HG02870 (cell line): ENCODE measurements around the gene PEX1.
A peak's percentile ranks its signal among the peaks of the same experiment; 100 is the strongest.
"Not testable (repeated sequence)": the region's sequence is repeated elsewhere in the genome, so short reads cannot be mapped to it uniquely, and the experiment has no call there.

Source experiments
- ATAC-seq: cut with Tn5 transposase; IDR thresholded peaks from one replicate; pipeline ENCODE4 v1.9.1; 2021; ENCODE audit warnings: mild to moderate bottlenecking, moderate library complexity; ENCODE audit not compliant: unreplicated experiment

PEX1 gene

DNA sequence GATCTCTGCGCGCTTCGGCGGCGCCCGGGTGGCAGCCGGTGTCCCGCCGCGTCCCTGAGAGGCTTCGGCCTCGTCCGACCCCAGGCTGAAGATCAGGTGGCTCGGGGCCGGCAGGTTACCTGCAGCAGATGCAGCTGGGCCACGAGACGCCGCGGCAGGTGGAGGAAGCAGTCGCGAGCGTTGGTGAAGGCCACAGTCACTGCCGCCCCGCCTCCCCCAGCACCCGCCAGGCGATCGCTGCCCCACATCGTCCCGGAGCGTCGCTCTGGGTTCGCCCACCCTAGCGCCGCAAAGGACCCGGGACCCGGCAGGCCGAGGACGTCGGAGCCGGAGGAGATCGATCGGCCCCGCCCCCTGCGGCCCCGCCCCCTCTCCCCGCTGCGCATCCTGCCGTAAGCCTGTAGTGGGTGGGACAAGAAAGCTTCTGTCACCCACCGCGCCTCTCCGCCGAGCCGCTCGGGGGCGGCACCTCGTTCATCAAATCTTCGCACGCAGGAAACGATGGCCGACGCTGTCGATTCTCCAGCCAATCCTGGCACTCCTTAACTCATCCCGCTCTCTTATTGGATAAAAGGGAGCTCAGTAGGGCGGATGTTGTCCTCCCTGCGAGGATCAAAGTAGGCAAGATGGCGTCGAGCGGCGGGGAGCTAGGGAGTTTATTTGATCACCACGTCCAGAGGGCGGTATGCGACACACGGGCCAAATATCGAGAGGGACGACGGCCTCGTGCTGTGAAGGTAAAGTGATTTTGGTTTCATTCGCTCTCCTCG is at the start of gene PEX1, which contains the start of gene RBM48:
TSS of gene PEX1 (minus strand) at position 333 of the 770 bp plus-strand sequence. CDS start at position 248, 85 bp downstream.
TSS of gene RBM48 (plus strand) at position 608 of the 770 bp plus-strand sequence. CDS start at position 627, 19 bp downstream.
- ATAC-seq: peak; percentile 90

DNA sequence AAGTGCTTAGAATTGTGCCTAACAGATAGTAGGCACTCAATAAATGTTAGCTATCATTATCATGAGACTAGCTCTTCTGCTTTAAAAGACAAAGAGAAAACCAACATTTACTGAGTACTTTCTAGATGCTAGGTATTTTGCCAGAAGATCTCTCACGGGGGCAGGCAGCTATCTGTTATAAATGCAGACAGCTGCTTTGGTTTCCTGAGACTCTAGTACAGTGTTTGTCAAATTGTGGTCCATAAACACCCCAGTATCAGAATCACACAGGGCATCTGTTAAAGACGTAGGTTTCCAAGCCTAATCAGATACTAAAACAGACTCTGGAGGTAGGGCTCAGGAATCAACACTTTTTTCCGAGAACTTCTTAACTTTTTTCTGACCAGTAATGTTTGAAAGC is 48.0 kb upstream of the PEX1 start:
- ATAC-seq: no peak

DNA sequence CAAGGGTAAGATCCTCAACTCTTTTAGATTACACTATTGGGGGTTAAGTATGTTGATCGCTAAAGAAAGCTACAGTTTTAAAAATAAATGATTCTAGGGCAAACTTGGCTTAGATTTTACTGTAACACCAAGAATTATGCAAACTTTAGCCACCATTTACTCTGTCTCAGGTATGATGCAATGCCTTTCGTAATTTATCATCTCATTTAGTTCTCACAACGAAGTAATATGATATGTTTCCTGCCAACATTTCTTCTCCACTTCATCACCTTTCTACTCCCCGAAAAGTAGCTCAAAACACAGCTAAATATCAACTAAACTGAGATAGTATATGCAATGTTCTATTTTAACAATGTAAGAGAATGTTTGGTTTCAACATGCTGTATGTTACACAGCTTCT is 40.8 kb upstream of the PEX1 start:
- ATAC-seq: no peak

DNA sequence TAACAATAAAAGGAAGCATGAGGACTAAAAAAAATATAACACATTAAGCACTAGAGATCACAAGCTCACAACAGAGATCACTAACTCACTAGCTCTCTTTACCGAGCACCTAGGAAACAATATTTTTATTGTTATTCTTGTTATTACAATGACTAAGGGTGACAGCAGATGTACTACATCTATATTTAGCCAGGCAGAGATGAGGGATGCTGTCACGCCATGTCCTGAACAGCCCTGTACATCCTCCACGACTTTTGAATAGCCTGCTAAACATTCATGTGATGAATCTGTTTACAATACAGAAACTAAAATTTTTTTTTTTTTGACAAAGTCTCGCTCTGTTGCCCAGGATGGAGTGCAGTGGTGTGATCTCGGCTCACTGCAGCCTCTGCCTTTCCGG is 39.1 kb upstream of the PEX1 start:
- no peak for ATAC-seq

DNA sequence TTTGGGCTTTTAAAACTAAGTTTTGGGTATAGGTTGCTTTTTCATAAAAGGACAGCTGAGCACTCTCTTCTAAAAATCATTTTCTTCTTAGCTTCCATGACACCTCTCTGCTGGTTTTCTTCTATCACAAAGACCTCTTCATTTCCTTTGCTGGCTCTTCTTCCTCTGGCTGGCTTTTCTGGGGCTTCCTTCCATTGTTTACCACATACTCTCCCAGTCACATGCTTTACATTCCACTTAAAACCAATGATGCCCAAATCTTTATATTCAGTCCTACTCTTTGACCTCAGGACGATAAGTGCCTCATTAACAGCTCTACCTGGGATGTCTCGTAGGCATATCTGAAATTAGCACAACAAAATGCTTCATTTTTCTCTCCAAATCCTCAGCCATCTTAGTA is 35.0 kb upstream of the PEX1 start:
- no peak for ATAC-seq

DNA sequence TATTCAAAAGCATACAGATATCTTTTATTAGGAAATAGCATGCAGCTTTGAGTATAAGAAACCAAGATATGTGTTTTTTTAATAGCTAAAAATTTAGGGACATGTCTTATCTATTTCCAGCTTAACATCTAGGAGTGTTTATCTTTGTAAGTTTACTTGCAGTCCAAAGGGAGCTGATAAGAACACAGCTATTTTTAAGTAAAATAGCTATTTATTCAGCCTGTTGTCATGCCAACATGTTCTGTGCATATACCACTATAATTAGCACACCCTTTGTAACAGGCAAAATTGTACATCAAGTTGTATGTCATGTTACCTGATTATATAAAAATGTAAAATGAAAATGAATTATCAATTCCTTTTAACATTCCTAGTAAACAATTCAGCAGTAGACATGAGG is 32.3 kb upstream of the PEX1 start:
- no peak for ATAC-seq

DNA sequence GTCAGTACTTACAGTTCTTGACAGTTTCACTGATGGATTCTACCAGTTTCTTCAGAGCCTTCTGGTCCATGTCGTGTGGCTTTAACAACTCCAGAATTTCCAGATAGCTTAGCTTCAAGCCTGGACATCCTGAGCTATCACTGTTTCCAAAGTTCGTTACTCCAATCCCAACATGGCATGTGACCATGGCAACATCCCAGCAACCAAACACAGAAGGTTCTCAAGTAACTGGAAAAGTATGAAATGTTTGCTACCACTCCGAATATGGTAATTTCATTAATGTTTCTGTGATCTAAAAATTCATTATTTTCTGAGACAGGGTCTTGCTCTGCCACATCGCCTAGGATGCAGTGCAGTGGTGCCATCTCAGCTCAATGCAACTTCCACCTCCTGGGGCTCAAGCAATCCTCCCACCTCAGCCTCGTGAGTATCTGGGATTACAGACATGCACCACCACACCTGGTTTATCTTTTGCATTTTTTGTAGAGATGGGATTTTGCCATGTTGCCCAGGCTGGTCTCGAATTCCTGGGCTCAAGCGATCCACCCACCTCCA is 29.6 kb upstream of the PEX1 start:
- no peak for ATAC-seq

DNA sequence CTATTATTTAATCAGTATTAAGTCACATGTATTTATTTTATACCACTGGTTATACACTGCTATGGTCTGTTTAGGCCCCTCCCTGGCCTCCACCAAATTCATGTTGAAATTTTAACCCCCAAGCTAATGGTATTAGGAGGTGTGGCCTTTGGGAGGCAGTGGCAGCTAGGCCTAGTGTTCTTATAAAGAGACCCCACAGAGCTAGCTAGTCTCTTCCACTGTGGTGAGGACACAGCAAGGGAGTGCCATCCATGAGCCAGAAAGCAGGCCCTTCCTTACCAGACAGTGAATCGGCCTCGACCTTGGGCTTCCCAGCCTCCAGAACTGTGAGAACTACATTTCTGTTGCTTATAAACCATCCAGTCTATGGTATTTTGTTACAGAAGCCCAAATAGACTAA is 28.9 kb upstream of the PEX1 start:
- ATAC-seq: no peak

DNA sequence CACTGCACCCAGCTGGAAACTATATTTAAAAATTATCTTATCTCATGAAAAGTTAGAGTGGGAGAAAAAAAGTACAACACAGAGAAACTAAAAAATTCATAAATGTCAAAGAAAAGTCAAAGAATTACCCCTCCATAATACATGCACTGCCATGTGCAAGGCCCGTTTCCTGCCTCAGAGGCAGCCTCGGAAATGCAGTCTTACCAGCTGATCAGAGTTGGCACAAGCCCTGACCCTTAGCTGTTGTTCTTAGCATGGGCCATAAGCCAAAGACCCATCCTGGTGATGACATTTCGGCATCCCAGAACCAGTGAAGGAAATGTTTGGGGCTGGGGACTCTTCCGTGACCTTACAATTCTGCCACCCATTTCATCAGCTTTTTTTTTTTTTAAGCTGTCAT is 21.9 kb upstream of the PEX1 start:
- ATAC-seq: no peak

DNA sequence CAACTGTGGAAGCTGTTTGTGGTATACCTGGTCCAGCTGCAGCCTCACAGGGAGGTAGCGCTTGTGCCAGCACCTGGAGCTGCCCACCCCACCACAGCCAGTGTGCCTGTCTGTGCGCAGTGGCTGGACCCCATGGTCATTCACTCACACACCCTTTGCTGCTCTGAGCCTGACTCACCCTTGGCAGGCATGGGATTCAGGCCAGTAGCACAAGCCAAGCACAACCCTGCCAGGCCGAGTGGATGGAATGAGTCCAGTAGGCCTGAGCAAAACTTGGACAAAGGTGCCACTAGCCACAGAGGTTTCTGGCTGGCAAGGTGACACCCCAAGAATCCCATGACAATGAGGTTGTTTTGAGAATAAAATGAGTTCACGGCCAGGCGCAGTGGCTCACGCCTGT is 19.3 kb upstream of the PEX1 start:
- ATAC-seq: no peak

DNA sequence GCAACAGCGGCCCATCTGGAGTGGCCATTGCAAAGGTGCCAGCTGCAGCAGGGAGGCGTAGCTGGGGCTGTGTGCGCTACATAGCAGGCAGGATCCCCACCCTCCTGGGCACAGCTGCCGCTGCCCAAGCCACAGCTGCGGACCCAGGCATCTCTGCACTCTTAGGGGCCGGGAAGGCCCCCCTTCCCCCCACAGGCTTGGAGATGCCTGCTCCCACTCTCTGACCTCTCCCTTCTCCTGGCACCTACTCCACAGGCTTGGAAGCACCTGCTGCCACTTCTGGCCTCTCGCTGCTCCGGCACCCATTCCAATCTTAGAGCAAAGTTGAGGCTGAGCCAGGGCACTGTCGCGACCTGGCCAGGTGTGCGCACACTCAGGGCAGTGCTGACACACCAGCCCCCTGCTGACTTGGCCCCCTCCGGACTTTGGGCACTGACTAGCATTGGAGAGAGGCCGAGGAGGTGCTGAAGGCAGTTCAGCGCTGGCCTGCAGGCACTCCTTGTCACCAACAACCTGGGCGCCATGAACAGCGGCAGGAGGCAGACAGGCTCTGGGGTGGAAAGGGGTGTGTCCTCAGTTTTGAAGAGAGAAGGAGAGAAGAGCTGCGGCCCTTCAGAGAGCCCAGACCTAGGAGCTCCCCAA is 18.7 kb upstream of the PEX1 start:
- ATAC-seq: no peak

DNA sequence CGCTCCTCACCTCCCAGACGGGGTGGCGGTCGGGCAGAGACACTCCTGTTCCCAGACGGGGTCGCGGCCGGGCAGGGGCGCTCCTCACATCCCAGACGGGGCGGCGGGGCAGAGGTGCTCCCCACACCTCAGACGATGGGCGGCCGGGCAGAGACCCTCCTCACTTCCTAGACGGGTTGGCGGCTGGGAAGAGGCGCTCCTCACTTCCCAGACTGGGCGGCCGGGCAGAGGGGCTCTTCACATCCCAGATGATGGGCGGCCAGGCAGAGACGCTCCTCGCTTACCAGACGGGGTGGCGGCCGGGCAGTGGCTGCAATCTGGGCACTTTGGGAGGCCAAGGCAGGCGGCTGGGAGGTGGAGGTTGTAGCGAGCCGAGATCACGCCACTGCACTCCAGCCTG is 16.8 kb upstream of the PEX1 start:
- ATAC-seq: not testable (repeated sequence)

DNA sequence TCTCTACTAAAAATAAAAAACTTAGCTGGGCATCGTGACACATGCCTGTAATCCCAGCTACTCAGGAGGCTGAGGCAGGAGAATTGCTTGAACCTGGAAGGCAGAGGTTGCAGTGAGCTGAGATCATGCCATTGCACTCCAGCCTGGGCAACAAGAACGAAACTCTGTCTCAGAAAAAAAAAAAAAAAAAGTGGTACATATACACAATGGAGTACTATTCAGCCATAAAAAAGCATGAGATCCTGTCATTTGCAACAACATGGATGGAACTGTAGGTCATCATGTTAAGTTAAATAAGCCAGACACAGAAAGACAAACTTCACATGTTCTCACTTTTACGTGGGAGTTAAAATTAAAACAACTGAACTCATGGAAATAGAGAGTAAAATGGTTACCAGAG is 15.2 kb upstream of the PEX1 start:
- ATAC-seq: not testable (repeated sequence)

DNA sequence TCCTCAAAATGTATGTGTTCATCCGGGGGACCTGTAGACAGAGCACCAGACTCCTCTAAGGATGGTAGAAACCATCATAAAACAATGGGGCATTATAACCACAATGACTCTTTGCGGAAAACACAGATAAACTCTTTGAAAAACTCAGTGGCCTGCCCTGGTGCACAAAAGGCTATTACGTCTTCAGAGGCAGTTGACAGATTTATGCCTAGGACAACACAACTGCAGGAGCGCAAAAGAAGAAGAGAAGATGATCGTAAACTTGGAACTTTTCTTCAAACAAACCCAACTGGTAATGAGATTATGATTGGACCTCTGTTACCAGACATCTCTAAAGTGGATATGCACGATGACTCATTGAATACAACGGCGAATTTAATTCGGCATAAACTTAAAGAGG is 6.3 kb upstream of the PEX1 start:
- ATAC-seq: no peak

DNA sequence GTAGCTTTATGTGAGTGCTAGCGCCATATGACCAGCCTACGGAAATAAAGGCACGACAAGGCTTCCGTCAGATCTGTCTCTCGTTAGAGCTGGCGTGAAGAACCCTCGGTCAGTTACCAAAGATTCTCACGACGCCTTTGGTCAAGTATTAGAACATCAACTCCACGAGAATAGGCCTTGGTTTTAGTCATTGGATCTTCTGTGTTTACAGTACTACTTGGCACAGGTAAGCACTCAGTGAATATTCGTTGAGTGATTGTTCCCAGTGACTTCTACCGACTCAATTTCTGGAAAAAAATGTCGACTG is 591 bp upstream of the PEX1 start:
- peak; percentile 1 for ATAC-seq

DNA sequence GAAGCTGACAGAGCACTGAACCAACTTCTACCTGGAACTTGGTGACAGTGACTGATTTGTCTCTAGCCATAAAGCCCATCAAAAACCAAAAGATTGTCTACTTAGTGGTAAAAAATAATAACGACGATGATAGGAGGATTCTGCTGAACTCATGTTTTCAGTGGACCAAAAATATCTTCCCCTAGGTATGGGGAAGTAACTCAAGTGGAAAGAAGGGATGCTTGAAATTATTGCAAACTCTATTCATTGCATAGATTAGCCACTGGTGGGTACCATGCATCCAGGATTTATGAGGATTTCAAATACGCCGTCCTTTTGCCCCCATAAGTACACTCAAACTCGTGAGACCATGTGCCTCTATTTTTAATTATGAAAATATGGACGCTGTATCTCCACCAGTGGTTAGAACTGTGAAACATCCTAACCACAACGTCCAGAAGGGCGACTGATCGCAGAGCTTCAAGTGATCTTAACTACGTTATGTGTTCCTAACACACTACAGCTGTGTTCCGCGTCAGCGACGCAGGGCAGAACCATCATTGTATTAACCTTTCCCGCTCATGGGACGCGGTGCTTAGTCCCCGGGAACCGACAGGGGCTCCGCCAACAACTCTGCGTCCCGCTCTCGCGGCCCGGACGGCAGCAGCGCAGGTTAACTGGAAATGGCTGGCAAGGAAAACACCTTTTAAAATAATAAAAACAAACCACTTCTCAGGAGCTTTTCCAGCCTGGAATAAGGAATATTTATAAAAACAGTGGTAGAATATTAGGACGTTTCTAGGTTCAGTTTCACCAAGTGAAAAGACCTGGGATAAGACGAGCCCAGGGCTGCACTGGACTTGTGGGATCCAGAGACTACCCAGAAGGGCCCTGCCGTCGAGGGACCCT is 776 bp downstream of the PEX1 start:
- ATAC-seq: peak; percentile 33

DNA sequence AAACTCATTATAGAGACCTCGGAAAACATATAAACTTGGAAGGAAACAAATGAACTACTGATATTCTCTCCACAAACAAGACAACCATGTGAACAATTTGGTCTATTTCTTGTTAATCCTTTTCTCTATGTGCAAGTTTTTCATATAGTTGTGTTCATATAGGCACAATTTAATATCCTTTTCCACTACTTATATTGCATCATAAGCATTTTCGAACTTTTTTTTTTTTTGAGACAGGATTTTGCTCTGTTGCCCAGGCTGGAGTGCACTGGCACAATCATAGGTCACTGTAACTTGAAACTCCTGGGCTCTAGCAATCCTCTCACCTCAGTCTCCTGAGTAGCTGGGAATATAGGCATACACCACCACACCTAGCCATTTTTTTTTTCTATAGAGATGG is 5.2 kb downstream of the PEX1 start:
- no peak for ATAC-seq

DNA sequence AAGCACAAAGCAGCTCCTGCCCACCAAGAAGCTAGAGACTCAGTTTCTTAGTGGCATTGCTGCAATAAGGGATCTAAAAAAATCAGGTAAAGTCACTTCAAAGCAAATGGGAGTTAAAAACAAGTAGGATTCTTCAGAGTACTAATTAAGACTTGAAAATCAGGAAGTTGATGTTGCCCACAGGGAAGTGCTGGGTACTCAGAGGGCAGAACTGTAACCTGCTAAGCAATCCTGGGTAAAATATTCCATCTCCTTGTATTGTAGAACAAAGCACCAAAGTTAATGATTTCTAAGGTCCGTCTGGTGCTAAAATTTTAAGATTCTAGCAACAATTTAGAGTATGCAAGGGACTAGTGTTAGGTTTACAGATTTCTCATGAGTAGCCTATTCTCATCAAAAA is 8.3 kb downstream of the PEX1 start:
- ATAC-seq: no peak

DNA sequence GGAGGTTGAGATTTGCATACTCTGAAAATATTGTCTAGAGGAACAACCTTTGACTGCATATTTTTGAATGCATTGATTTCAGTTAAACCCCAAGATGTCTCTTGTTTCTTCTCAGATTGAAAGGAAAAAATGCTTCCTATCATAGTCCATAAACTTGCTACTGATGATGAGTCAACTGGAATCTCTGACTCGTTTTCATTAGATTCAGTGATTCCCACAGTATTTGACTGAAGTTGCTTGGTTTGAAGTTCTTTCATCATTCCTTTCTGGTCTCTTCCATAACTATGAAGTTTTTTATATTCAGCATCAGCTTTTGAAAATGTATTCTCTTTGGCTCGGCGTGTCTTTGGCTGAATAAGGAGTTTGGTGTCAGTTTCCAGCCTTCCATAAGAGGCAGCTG is 10.7 kb downstream of the PEX1 start:
- ATAC-seq: no peak

DNA sequence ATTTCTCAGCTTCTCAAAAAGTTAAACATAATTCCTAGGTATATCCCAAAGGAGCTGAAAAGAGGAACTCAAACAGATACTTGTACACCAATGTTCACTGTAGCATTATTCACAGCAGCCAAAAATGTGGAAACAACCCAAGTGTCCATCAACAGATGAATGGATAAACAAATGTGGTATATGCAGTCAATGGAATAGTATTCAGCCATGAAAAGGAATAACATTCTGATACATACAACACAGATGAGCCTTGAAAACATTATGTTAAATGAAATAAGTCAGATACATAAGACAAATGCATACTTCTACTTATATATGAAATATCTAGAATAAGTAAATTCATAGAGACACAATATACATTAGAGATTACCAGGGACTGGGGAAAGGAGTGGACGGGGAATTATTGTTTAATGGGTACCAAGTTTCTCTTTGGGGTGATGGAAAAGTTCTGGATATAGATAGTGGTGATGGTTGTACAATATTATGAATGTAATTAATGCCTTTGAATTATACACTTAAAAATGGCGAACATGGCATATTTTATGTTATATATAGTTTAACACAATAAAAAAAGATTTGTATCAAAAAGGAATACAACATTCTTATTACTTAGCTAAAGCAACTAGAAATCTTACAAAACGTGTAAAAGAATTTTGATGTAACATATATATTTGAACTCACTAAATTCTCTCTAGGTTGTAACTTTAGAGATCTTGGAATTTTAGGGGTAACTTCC is 15.0 kb downstream of the PEX1 start:
- no peak for ATAC-seq

DNA sequence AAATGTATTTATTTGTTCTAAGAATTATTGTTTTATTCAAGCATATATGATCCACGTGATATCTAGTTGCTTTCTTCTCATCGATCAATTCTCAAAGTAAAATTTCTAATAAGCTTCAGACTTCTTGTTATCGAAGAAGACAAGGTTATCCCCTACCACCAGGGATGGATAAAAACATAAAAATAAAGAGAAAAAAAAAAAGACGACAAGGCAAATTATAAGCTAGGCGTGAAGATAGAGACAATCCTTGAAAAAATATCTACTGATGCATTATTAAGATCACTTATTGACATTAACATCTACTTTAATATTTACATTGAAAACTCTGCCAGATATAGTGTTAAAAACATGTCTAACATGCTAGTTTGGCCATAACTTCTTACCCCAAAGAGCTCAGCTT is 19.4 kb downstream of the PEX1 start:
- no peak for ATAC-seq
